Measurements from ENCODE around the gene NCKAP1. TPM values are rescaled to one million over a fixed set of nuclear protein-coding genes. Genes with fewer than 3 reads are reported as not detected.

Gene NCKAP1
- polyA plus RNA-seq, 1 experiment: 58.0 TPM

DNA sequence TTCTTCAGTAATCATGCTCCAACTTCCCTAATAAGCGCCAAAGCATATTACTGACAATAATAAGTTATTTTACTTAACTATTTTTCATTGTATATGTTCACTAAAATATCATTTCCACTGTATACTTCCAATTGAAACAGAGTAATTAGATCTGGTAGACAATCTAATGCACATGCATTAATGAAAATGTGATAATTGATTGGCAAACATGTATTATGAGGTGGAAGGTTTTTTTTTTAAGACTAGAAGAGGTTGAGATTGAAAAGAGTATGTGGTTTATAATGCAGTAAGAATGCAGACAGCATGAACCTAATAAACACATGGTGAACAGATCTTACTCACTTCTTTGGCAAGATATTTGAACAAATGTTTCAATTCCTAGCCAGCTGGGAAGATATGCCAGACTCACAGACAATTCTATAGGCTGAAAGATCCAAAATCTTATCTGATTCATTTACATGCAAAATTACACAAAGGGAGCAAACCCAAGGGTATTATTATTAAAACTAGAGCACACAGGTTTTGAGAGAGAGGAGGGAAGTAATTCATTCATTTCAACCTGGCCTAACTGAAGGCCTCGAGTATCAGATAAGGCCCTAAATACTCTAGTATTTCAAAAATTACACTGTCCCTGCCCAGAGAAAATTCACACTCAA lies 2.8 kb downstream of the NCKAP1 start:
- H3K36me3 ChIP-seq (ENCODE audit: control insufficient read depth, insufficient read depth, low read length): no peaks in the 10 kb centered on the region
- no peaks in the 10 kb centered on the region; the same call in 1 of the 2 replicates for H3K27me3 ChIP-seq (ENCODE audit: control insufficient read depth, insufficient read depth, low read length)
- TF ChIP-seq, protein P1, sequence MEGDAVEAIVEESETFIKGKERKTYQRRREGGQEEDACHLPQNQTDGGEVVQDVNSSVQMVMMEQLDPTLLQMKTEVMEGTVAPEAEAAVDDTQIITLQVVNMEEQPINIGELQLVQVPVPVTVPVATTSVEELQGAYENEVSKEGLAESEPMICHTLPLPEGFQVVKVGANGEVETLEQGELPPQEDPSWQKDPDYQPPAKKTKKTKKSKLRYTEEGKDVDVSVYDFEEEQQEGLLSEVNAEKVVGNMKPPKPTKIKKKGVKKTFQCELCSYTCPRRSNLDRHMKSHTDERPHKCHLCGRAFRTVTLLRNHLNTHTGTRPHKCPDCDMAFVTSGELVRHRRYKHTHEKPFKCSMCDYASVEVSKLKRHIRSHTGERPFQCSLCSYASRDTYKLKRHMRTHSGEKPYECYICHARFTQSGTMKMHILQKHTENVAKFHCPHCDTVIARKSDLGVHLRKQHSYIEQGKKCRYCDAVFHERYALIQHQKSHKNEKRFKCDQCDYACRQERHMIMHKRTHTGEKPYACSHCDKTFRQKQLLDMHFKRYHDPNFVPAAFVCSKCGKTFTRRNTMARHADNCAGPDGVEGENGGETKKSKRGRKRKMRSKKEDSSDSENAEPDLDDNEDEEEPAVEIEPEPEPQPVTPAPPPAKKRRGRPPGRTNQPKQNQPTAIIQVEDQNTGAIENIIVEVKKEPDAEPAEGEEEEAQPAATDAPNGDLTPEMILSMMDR (IDR thresholded peaks at IDR 0.05; ENCODE audit: insufficient read depth, low read depth, low read length): no peak
- POLR2A ChIA-PET: interaction anchor here (0.6 kb wide), 1 partner anchor 33 kb away, joined by 3 read pairs; no protein-coding TSS in a partner anchor
- peak; percentile 39 for DNase-seq (ENCODE audit: low read depth)
- CTCF ChIA-PET: no interaction called here
- peak overlapping the region; percentile 4; the same call in 1 of the 2 replicates for H3K4me3 ChIP-seq (ENCODE audit: low read depth, low read length)

DNA sequence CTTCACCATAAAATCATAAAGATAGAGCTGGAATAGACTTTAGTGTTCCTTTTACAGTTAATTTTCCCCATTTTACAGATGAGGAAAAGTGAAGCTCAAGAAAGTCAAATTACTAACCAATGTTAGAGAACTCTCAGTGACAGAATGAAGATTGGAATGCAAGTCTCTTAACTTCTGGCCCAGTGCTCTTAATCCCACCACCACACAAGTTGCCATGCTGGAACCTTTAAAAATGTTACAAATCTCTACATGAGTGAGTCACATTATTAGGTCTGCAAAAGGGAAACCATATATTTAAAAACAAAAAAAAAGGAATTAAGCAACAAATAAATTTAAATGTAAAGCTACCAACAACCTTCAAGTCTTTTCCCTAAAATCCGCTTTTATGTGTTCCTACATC lies 3.5 kb downstream of the NCKAP1 start:
- TF ChIP-seq, protein P1 (IDR thresholded peaks at IDR 0.05; ENCODE audit: insufficient read depth, low read depth, low read length): no peak
- POLR2A ChIA-PET: interaction anchor here (0.6 kb wide), 1 partner anchor 32 kb away, joined by 3 read pairs; no protein-coding TSS in a partner anchor
- Histone ChIP-seq H3K4me3 (ENCODE audit: low read depth, low read length) (no peak overlapping the region), H3K27me3 (ENCODE audit: control insufficient read depth, insufficient read depth, low read length) (no peaks in the 10 kb centered on the region), H3K36me3 (ENCODE audit: control insufficient read depth, insufficient read depth, low read length) (no peaks in the 10 kb centered on the region)
- DNase-seq (ENCODE audit: low read depth): no peak
- CTCF ChIA-PET: no interaction called here

DNA sequence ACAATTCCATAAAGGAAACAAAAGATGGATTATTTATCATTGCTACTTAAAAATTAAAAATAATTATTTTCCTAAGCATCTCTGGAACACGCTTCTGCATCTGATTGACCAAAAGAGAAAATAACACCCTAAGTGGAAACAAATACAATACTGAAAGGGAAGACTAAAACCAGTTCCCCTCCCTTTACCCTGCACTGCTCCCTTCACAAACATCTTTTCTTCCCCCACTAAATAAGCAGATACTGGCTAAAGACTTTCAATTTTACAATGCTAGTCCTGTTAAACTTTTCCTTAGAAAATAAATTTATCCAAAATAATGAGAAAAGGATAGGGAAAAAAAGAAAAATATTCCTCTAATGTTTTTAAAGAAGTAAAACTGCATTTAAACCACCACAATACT lies 4.3 kb downstream of the NCKAP1 start:
- TF ChIP-seq, protein P1 (IDR thresholded peaks at IDR 0.05; ENCODE audit: insufficient read depth, low read depth, low read length): no peak
- no peaks in the 10 kb centered on the region for H3K36me3 ChIP-seq (ENCODE audit: control insufficient read depth, insufficient read depth, low read length)
- CTCF ChIA-PET: no interaction called here
- POLR2A ChIA-PET: no interaction called here
- H3K4me3 ChIP-seq (ENCODE audit: low read depth, low read length): no peak overlapping the region
- DNase-seq (ENCODE audit: low read depth): no peak
- H3K27me3 ChIP-seq (ENCODE audit: control insufficient read depth, insufficient read depth, low read length): no peaks in the 10 kb centered on the region

DNA sequence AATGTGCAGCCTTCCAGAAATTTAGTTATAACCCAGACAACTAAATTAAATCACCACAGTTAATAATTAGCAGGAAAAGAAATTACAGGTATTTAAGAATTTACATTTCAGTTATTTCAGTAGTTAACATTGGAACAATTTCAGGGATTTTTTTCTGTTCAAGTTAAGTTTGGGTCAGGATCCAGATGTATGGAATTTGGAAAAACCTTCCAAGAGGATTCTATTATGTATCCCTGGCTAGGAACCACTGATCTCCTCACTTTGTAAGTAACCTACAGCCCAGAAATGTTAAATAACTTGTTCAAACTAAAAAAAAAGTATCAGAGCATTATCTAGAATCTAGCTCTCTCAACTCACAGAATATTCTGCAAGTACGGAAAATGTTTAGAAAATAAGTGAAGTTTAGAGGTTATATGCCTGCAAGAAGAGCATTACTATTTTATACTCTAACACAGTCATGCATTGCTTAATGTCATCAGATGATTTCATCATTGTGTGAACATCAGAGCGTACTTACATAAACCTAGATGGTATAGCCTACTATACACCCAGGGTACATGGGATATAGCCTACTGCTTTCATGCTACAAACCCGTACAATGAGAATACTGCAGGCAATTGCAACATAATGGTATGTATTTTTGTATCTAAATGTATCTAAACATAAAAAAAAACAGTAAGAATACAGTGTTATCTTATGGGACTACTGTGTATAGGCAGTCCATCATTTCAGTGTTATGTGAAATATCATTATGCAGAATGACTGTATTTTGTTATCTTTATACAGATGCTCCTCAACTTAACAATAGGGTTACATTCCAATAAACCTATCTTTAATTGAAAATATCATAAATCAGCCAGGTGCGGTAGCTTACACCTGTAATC lies 6.1 kb downstream of the NCKAP1 start:
- no peaks in the 10 kb centered on the region for H3K27me3 ChIP-seq (ENCODE audit: control insufficient read depth, insufficient read depth, low read length)
- ChIA-PET CTCF (no interaction called here), POLR2A (no interaction called here)
- DNase-seq (ENCODE audit: low read depth): no peak
- H3K36me3 ChIP-seq (ENCODE audit: control insufficient read depth, insufficient read depth, low read length): no peaks in the 10 kb centered on the region
- TF ChIP-seq, protein P1 (IDR thresholded peaks at IDR 0.05; ENCODE audit: insufficient read depth, low read depth, low read length): no peak
- no peak overlapping the region for H3K4me3 ChIP-seq (ENCODE audit: low read depth, low read length)

DNA sequence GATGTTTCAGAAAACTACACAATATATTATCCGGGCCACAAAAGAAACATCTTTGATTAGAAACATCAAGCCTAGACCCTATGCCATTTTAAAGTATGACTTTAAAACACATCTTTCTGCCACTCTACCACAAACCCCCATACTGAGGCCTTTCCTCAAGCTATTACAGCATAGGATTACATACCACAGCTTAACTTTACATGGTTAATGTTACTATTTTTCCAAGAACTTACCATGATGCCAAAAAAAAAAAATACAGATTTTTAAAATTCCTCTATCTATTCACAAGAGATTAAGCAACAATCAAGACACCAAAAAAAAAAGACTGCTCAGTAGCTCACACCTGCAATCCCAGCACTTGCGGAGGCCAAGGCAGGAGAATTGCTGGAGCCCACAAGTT lies 9.0 kb downstream of the NCKAP1 start:
- no peak overlapping the region for H3K4me3 ChIP-seq (ENCODE audit: low read depth, low read length)
- H3K27me3 ChIP-seq (ENCODE audit: control insufficient read depth, insufficient read depth, low read length): no peaks in the 10 kb centered on the region
- no peak for DNase-seq (ENCODE audit: low read depth)
- CTCF ChIA-PET: interaction anchor here (0.6 kb wide), 1 partner anchor 245 kb away, joined by 3 read pairs; no protein-coding TSS in a partner anchor
- POLR2A ChIA-PET: no interaction called here
- TF ChIP-seq, protein P1 (IDR thresholded peaks at IDR 0.05; ENCODE audit: insufficient read depth, low read depth, low read length): no peak
- H3K36me3 ChIP-seq (ENCODE audit: control insufficient read depth, insufficient read depth, low read length): no peaks in the 10 kb centered on the region

Data from BJ (cell line).